GM23338 (cell line): Measurements from ENCODE around the gene TAS2R14.

Experiments
- CREB1 ChIP-seq: fragments of 250-450 bp; sonication (Bioruptor Pico); IDR thresholded peaks from 2 replicates; pipeline ENCODE4 v1.5.0; 2020; ENCODE audit warnings: low read depth, mild to moderate bottlenecking, moderate library complexity
- CTCF ChIP-seq, 2 experiments: fragments of 200-600 bp in 1 of 2; sonication (generic) in 1 of 2; conservative IDR thresholded peaks; 2 replicates each; pipeline versions ENCODE4 v1.5.1 to v1.6.1; 2016 to 2017; ENCODE audit warnings: antibody characterized with exemption in 2 of 2, low read depth in 2 of 2, mild to moderate bottlenecking in 2 of 2, moderate library complexity in 1 of 2
- EZH2 ChIP-seq: fragments of 200-600 bp; sonication (generic); IDR thresholded peaks from one replicate; pipeline ENCODE4 v1.8.0; 2017; ENCODE audit warnings: antibody characterized with exemption, mild to moderate bottlenecking, low read depth; ENCODE audit not compliant: unreplicated experiment
- EZH2phosphoT487 ChIP-seq: fragments of 200-600 bp; sonication (generic); IDR thresholded peaks from one replicate; pipeline ENCODE4 v1.8.1; 2018; ENCODE audit warnings: antibody characterized with exemption; ENCODE audit not compliant: unreplicated experiment
- NANOG ChIP-seq: IDR thresholded peaks from 2 replicates; pipeline ENCODE4 v1.6.1; 2016; ENCODE audit warnings: antibody characterized with exemption, borderline replicate concordance
- POLR2AphosphoS5 ChIP-seq: IDR thresholded peaks from 2 replicates; pipeline ENCODE4 v1.6.1; 2016; ENCODE audit warnings: antibody characterized with exemption, low read depth
- REST ChIP-seq: IDR thresholded peaks from one replicate; pipeline ENCODE4 v1.6.1; 2018; ENCODE audit warnings: antibody characterized with exemption; ENCODE audit not compliant: unreplicated experiment

GRCh38 chr12:10982244-10982643, 43.2 kb upstream of the TAS2R14 start:
- no peak for TF ChIP-seq CTCF (conservative IDR thresholded peaks at IDR 0.05; ENCODE audit: low read depth in 2 of 2)
- TF ChIP-seq EZH2phosphoT487, result no peak
- TF ChIP-seq REST, result no peak
- TF ChIP-seq NANOG, result no peak
- no peak for TF ChIP-seq POLR2AphosphoS5
- no peak for TF ChIP-seq EZH2
- no peak for TF ChIP-seq CREB1 (CRISPR knock-in tag)
